Panc1 (cell line): ENCODE results near the gene LRRC10B. TPM values are rescaled to one million over a fixed set of nuclear protein-coding genes. Genes with fewer than 3 reads are reported as not detected.

Experiments used
- ATAC-seq: fragments of 200-7000 bp; cut with Tn5 transposase; 2 replicates; pipeline ENCODE4 v1.9.1; 2020; ENCODE audit warnings: mild to moderate bottlenecking, moderate library complexity
- BruUV-seq: library from RNA; stranded (reverse); fragments of 400-500 nt; replicated peaks from 2 replicates; lab custom pipeline; 2021; lab: Mats Ljungman, UMichigan
- CTCF ChIA-PET: fragments of 300-600 bp; sonication (Branson Sonifier 250); formaldehyde crosslinking; loops from one replicate; lab custom pipeline; 2022; ENCODE audit warnings: antibody characterized with exemption; lab: Charles Lee
- POLR2A ChIA-PET: fragments of 300-600 bp; sonication (Branson Sonifier 250); formaldehyde crosslinking; loops from one replicate; lab custom pipeline; 2022; ENCODE audit warnings: antibody characterized with exemption; lab: Charles Lee
- DNase-seq: peaks from one replicate; pipeline ENCODE4 v3.0.0-alpha.2; 2010; ENCODE audit warnings: low read depth, low spot score
- H3K27ac ChIP-seq: 2 replicates; pipeline ENCODE4 v1.5.1; 2011; ENCODE audit warnings: mild to moderate bottlenecking, low read length, inconsistent platforms
- H3K27me3 ChIP-seq: fragments of 200-500 bp; sonication (Bioruptor generic); 2 replicates; pipeline ENCODE4 v1.6.0; 2014; ENCODE audit warnings: low read length, inconsistent platforms; ENCODE audit not compliant: control insufficient read depth, insufficient read depth
- H3K36me3 ChIP-seq: fragments of 200-500 bp; sonication (Bioruptor generic); 2 replicates; pipeline ENCODE4 v1.5.1; 2014; ENCODE audit warnings: inconsistent platforms, mild to moderate bottlenecking, low read length, moderate library complexity; ENCODE audit not compliant: control insufficient read depth, insufficient read depth
- H3K4me1 ChIP-seq: 2 replicates; pipeline ENCODE4 v1.5.1; 2011; ENCODE audit warnings: inconsistent platforms, mild to moderate bottlenecking, low read length, moderate library complexity; ENCODE audit not compliant: control insufficient read depth, insufficient read depth
- H3K4me3 ChIP-seq, 2 experiments: 2 replicates each; pipeline ENCODE4 v1.5.1; 2011 to 2012; ENCODE audit warnings: low read depth in 2 of 2, low read length in 2 of 2, mild to moderate bottlenecking in 2 of 2, inconsistent platforms in 1 of 2, moderate library complexity in 1 of 2
- H3K9me3 ChIP-seq: fragments of 200-500 bp; sonication (Bioruptor generic); 2 replicates; pipeline ENCODE4 v1.5.1; 2014; ENCODE audit warnings: low read depth, mild to moderate bottlenecking, inconsistent platforms, low read length, moderate library complexity; ENCODE audit not compliant: control insufficient read depth, insufficient read depth
- POLR2AphosphoS5 ChIP-seq: IDR thresholded peaks from 2 replicates; pipeline ENCODE4 v1.6.1; 2012; ENCODE audit warnings: mild to moderate bottlenecking, low read depth, low read length, moderate library complexity
- SIN3A ChIP-seq: IDR thresholded peaks from 2 replicates; pipeline ENCODE4 v1.6.1; 2012; ENCODE audit warnings: low read depth, mild to moderate bottlenecking, low read length, moderate library complexity, borderline replicate concordance; ENCODE audit not compliant: insufficient read depth
- TCF7L2 ChIP-seq: IDR thresholded peaks from 2 replicates; pipeline ENCODE4 v1.6.1; 2011; ENCODE audit warnings: mild to moderate bottlenecking, low read depth, low read length, inconsistent platforms
- in situ Hi-C: cut with HindIII; loops from 2 replicates; pipeline ENCODE4 v1.10.0; 2016; ENCODE audit warnings: low sequenced_read_pairs, low pct_unique_long_range_greater_than_20kb
- intact Hi-C: fragments of 100-400 bp; cut with micrococcal nuclease; formaldehyde crosslinking; loops from one replicate; pipeline ENCODE4 v1.10.0; 2022; ENCODE audit not compliant: unreplicated experiment
- total RNA-seq: library from RNA; stranded (reverse); gene quantifications from one replicate; pipeline ENCODE4 v1.2.1, GENCODE V29; 2021; ENCODE audit not compliant: unreplicated experiment
- TF ChIP-seq, protein P1 (sequence below): fragments of 450-650 bp; IDR thresholded peaks from 2 replicates; pipeline ENCODE4 v1.5.1; 2017; ENCODE audit warnings: mild to moderate bottlenecking
- TF ChIP-seq, protein P2 (sequence below), 2 experiments: IDR thresholded peaks; 2 replicates each; pipeline ENCODE4 v1.6.1; 2011 to 2012; ENCODE audit warnings: low read depth in 2 of 2, control low read depth in 1 of 2, low read length in 1 of 2, mild to moderate bottlenecking in 1 of 2, moderate library complexity in 1 of 2; ENCODE audit not compliant: insufficient read depth in 1 of 2

Gene LRRC10B
- total RNA-seq, 1 experiment from 2014 or later: 0.23 TPM

DNA sequence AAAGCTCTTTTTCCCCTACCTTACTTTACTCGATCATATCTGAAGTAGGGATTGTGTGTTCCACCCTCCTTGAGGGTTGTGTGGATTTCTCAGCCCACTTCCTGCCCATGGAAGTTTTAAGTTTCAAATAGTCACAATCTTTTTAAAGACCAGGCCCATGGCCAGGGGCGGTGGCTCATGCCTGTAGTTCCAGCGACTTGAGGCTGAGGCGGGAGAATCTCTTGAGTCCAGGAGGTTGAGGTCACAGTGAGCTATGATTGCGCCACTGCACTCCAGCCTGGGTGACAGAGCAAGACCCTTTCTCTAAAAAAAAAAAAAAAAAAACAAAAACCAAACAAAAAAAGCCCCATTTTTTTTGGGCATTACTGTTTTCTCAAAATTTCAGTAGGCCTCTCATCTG is 36.3 kb upstream of the LRRC10B start:
- Histone ChIP-seq H3K36me3 (no peaks in the 10 kb centered on the region), H3K4me1 (no peaks in the 10 kb centered on the region), H3K4me3 (no peak overlapping the region), H3K27ac (no peak overlapping the region), H3K27me3 (no peaks in the 10 kb centered on the region), H3K9me3 (no peaks in the 10 kb centered on the region)
- no peak for TF ChIP-seq POLR2AphosphoS5
- TF ChIP-seq, protein P1, sequence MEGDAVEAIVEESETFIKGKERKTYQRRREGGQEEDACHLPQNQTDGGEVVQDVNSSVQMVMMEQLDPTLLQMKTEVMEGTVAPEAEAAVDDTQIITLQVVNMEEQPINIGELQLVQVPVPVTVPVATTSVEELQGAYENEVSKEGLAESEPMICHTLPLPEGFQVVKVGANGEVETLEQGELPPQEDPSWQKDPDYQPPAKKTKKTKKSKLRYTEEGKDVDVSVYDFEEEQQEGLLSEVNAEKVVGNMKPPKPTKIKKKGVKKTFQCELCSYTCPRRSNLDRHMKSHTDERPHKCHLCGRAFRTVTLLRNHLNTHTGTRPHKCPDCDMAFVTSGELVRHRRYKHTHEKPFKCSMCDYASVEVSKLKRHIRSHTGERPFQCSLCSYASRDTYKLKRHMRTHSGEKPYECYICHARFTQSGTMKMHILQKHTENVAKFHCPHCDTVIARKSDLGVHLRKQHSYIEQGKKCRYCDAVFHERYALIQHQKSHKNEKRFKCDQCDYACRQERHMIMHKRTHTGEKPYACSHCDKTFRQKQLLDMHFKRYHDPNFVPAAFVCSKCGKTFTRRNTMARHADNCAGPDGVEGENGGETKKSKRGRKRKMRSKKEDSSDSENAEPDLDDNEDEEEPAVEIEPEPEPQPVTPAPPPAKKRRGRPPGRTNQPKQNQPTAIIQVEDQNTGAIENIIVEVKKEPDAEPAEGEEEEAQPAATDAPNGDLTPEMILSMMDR: no peak
- TF ChIP-seq, protein P2, sequence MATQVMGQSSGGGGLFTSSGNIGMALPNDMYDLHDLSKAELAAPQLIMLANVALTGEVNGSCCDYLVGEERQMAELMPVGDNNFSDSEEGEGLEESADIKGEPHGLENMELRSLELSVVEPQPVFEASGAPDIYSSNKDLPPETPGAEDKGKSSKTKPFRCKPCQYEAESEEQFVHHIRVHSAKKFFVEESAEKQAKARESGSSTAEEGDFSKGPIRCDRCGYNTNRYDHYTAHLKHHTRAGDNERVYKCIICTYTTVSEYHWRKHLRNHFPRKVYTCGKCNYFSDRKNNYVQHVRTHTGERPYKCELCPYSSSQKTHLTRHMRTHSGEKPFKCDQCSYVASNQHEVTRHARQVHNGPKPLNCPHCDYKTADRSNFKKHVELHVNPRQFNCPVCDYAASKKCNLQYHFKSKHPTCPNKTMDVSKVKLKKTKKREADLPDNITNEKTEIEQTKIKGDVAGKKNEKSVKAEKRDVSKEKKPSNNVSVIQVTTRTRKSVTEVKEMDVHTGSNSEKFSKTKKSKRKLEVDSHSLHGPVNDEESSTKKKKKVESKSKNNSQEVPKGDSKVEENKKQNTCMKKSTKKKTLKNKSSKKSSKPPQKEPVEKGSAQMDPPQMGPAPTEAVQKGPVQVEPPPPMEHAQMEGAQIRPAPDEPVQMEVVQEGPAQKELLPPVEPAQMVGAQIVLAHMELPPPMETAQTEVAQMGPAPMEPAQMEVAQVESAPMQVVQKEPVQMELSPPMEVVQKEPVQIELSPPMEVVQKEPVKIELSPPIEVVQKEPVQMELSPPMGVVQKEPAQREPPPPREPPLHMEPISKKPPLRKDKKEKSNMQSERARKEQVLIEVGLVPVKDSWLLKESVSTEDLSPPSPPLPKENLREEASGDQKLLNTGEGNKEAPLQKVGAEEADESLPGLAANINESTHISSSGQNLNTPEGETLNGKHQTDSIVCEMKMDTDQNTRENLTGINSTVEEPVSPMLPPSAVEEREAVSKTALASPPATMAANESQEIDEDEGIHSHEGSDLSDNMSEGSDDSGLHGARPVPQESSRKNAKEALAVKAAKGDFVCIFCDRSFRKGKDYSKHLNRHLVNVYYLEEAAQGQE (IDR thresholded peaks at IDR 0.05; ENCODE audit: insufficient read depth in 1 of 2, low read depth in 2 of 2, low read length in 1 of 2): no peak
- no peak for TF ChIP-seq TCF7L2
- no peak for TF ChIP-seq SIN3A
- CTCF ChIA-PET: interaction anchor here (0.6 kb wide), 1 partner anchor 21 kb away, joined by 6 read pairs; no protein-coding TSS in a partner anchor
- POLR2A ChIA-PET: interaction anchor here (0.6 to 0.7 kb wide), 2 partner anchors 22 to 110 kb away, joined by 4 to 7 read pairs; no protein-coding TSS in a partner anchor
- no TSS peak for BruUV-seq
- DNase-seq (no peak), ATAC-seq (no peak)
- intact Hi-C loops: no loop called here
- in situ Hi-C loops: no loop called here

DNA sequence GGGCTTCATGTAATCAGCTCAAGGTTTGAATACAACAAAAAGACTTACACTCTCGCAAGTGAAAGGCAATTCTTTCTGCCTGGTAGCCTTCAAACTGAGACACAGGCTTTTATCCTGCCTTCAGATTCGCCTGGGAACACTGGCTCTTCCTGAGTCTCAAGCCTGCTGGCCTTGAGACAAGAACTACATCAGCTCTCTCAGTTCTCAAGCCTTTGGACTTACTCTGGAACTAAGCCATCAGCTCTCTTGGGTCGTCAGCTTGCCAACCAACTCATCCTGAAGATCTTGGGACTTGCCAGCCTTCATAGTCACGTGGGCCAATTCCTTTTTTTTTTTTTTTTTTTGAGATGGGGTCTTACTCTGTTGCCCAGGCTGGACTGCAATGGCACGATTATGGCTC is 35.7 kb upstream of the LRRC10B start:
- Histone ChIP-seq H3K4me1 (no peaks in the 10 kb centered on the region), H3K9me3 (no peaks in the 10 kb centered on the region), H3K36me3 (no peaks in the 10 kb centered on the region), H3K27me3 (no peaks in the 10 kb centered on the region), H3K27ac (no peak overlapping the region), H3K4me3 (no peak overlapping the region)
- no TSS peak for BruUV-seq
- no peak for ATAC-seq
- TF ChIP-seq, protein P2 (IDR thresholded peaks at IDR 0.05; ENCODE audit: insufficient read depth in 1 of 2, low read depth in 2 of 2, low read length in 1 of 2): no peak
- TF ChIP-seq TCF7L2: no peak
- TF ChIP-seq, protein P1: no peak
- TF ChIP-seq POLR2AphosphoS5: no peak
- TF ChIP-seq SIN3A: no peak
- no peak for DNase-seq
- ChIA-PET CTCF (interaction anchor here (0.6 to 0.7 kb wide), 2 partner anchors 27 to 165 kb away, joined by 4 to 8 read pairs; no protein-coding TSS in a partner anchor), POLR2A (interaction anchor here (0.7 kb wide), 1 partner anchor 110 kb away, joined by 4 read pairs; no protein-coding TSS in a partner anchor)
- intact Hi-C loops (no loop called here), in situ Hi-C loops (no loop called here)
